Lower lobe of right lung (tissue), 2 donors: Measurements from ENCODE around the gene PCDHGB1. TPM values are rescaled to one million over a fixed set of nuclear protein-coding genes. Genes with fewer than 3 reads are reported as not detected.
"Not testable (repeated sequence)": the region's sequence is repeated elsewhere in the genome, so short reads cannot be mapped to it uniquely, and the experiment has no call there.

Source experiments
- ATAC-seq, 2 donors: fragments of 200-7000 bp; cut with Tn5 transposase; one replicate each; pipeline ENCODE4 v1.9.1; 2020 to 2022; ENCODE audit warnings: mild to moderate bottlenecking in 2 of 2, moderate library complexity in 2 of 2
- DNase-seq: peaks from one replicate; pipeline ENCODE4 v3.0.0-alpha.2; 2020
- H3K27ac ChIP-seq: fragments of 200-600 bp; one replicate; pipeline ENCODE4 v1.8.0; 2022
- H3K27me3 ChIP-seq: fragments of 200-600 bp; one replicate; pipeline ENCODE4 v1.8.0; 2022; ENCODE audit warnings: low read depth
- H3K36me3 ChIP-seq: fragments of 200-600 bp; one replicate; pipeline ENCODE4 v1.8.0; 2022; ENCODE audit warnings: mild to moderate bottlenecking
- H3K4me1 ChIP-seq: fragments of 200-600 bp; one replicate; pipeline ENCODE4 v1.8.0; 2022
- H3K4me3 ChIP-seq: fragments of 200-600 bp; one replicate; pipeline ENCODE4 v1.8.0; 2022; ENCODE audit warnings: mild to moderate bottlenecking
- H3K9me3 ChIP-seq: fragments of 200-600 bp; one replicate; pipeline ENCODE4 v1.8.0; 2022
- CTCF ChIP-seq: fragments of 200-600 bp; IDR thresholded peaks from one replicate; pipeline ENCODE4 v1.8.0; 2022; ENCODE audit warnings: antibody characterized with exemption, mild to moderate bottlenecking
- intact Hi-C: fragments of 100-400 bp; cut with DNase I; formaldehyde crosslinking; loops from one replicate; pipeline ENCODE4 v1.11.0; 2022
- total RNA-seq: library from RNA; stranded (reverse); fragmentation: NEBNext Ultra II Directional; extraction: Animal tissue kit (Norgen Biotek cat#: 25700); gene quantifications from one replicate; pipeline ENCODE4 v1.2.1, GENCODE V29; 2021
- donor health status: DM: no; HTN: yes; CAD: no; lungs with severe emphysema.

PCDHGB1 gene
- total RNA-seq, 1 donor from 2014 or later, result 1.8 TPM

GRCh38 chr5:141343953-141344463 lies 5.9 kb upstream of the PCDHGB1 start:
- intact Hi-C loops, result no loop called here
- no peak overlapping the region for H3K27ac ChIP-seq
- peaks cover 6% of the 10 kb centered on the region for H3K27me3 ChIP-seq
- H3K4me3 ChIP-seq, result peak overlapping the region; percentile 22
- no peak for TF ChIP-seq CTCF
- DNase-seq (no peak), ATAC-seq (no peak)
- no peaks in the 10 kb centered on the region for H3K4me1 ChIP-seq
- H3K9me3 ChIP-seq, result peaks cover 59% of the 10 kb centered on the region
- H3K36me3 ChIP-seq, result no peaks in the 10 kb centered on the region

DNA sequence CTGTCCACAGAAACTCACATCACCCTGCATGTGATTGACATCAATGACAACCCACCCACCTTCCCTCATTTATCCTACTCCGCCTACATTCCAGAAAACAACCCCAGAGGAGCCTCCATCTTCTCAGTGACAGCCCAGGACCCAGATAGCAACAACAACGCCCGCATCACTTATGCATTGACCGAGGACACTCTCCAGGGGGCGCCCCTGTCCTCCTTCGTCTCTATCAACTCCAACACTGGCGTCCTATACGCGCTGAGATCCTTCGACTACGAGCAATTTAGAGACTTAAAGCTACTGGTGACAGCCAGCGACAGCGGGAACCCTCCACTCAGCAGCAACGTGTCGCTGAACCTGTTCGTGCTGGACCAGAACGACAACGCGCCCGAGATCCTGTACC lies 4.6 kb upstream of the PCDHGB1 start:
- H3K27me3 ChIP-seq, result peaks cover 7% of the 10 kb centered on the region
- ATAC-seq, result no peak
- no peak for TF ChIP-seq CTCF
- H3K36me3 ChIP-seq, result no peaks in the 10 kb centered on the region
- peaks cover 56% of the 10 kb centered on the region for H3K9me3 ChIP-seq
- intact Hi-C loops, result no loop called here
- no peaks in the 10 kb centered on the region for H3K4me1 ChIP-seq
- H3K4me3 ChIP-seq, result no peak overlapping the region
- H3K27ac ChIP-seq, result no peak overlapping the region
- no peak for DNase-seq

- H3K9me3 ChIP-seq, result peaks cover 58% of the 10 kb centered on the region
- H3K27ac ChIP-seq, H3K36me3 ChIP-seq, H3K4me1 ChIP-seq, DNase-seq, intact Hi-C loops, ATAC-seq, H3K27me3 ChIP-seq, H3K4me3 ChIP-seq: not testable (repeated sequence)
Measured at GRCh38 chr5:141346017-141346416, 3.9 kb upstream of the PCDHGB1 start.

DNA sequence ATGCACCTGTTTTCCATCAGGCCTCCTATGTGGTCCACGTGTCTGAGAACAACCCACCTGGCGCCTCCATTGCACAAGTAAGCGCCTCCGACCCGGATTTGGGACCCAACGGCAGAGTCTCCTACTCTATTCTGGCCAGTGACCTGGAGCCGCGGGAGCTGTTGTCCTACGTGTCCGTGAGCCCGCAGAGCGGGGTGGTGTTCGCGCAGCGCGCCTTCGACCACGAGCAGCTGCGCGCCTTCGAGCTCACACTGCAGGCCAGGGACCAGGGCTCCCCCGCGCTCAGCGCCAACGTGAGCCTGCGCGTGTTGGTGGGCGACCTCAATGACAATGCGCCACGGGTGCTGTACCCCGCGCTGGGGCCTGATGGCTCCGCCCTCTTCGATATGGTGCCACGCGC lies 1.7 kb downstream of the PCDHGB1 start:
- ATAC-seq (no peak), DNase-seq (no peak)
- intact Hi-C loops, result no loop called here
- Histone ChIP-seq H3K36me3 (no peaks in the 10 kb centered on the region), H3K9me3 (peaks cover 57% of the 10 kb centered on the region), H3K4me3 (no peak overlapping the region), H3K4me1 (no peaks in the 10 kb centered on the region), H3K27me3 (peaks cover 22% of the 10 kb centered on the region), H3K27ac (no peak overlapping the region)
- TF ChIP-seq CTCF, result no peak

- no peak for DNase-seq
- H3K27me3 ChIP-seq, result peaks cover 18% of the 10 kb centered on the region
- H3K36me3 ChIP-seq, result no peaks in the 10 kb centered on the region
- intact Hi-C loops, result no loop called here
- H3K9me3 ChIP-seq, result peaks cover 60% of the 10 kb centered on the region
- no peak for ATAC-seq
- H3K4me3 ChIP-seq, result peak within 1 kb of the TSS; percentile 39
- H3K4me1 ChIP-seq, result no peaks in the 10 kb centered on the region
- H3K27ac ChIP-seq, result no peak within 1 kb of the TSS
- TF ChIP-seq CTCF, result peak; percentile 40
Measured at GRCh38 chr5:141354900-141355469, 5.1 kb downstream of the PCDHGB1 start, which contains the start of gene PCDHGA4. Gene PCDHGA4, plus strand, starts transcription at chr5:141355021. Its CDS starts 87 bp downstream, at chr5:141355108.

- Histone ChIP-seq H3K4me1 (no peaks in the 10 kb centered on the region), H3K9me3 (peaks cover 60% of the 10 kb centered on the region), H3K36me3 (no peaks in the 10 kb centered on the region), H3K4me3 (peak overlapping the region; percentile 39), H3K27me3 (peaks cover 25% of the 10 kb centered on the region), H3K27ac (no peak overlapping the region)
- TF ChIP-seq CTCF, result no peak
- intact Hi-C loops, result no loop called here
- DNase-seq (no peak), ATAC-seq (no peak)
Measured at GRCh38 chr5:141355641-141356040, 5.7 kb downstream of the PCDHGB1 start.
